HG03442 (cell line): Measurements from ENCODE around the gene ESAM.

ENCODE experiments used
- ATAC-seq: cut with Tn5 transposase; IDR thresholded peaks from one replicate; pipeline ENCODE4 v1.9.1; 2021; ENCODE audit warnings: mild to moderate bottlenecking, moderate library complexity; ENCODE audit not compliant: unreplicated experiment

Gene ESAM

GRCh38 chr11:124737638-124738305 is 24.3 kb downstream of the ESAM start:
- no peak for ATAC-seq

DNA sequence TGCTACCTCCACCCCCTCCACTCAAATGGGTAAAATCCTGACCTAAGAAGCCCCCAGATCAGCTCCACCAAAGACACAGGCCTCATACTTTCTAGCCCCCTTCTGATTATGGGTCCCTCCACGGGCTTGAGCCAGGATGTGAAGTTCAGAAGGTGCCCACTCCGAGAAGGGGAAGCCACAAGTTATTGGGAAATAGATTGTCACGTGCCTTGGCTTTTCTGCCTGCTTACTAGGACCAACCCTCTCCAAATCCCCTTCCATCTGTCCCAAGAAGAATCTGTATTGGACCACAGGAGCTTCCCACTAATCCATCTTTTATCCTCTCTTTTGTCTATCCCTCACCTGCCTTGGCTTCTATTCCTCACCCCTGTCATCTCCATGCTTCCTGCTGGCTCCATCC is 25.4 kb downstream of the ESAM start:
- no peak for ATAC-seq

DNA sequence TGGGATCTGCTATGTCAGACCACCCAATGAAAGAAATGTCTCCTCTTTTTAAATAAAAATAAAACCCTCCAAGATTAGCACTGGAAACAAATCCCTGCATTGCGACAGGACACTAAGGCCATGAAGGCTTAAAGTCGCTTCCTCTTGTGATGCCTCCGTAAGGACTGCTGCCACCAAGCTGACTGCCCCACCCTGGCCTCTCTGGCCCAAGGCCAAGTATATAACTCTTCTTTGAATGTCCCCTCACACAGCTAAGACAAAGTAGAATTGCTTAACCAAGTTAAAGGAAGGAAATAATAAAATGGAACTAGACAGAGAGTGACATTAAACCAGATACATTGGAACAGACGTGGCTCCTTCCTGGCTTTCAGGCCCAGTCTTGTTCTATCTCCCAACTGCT is 29.9 kb downstream of the ESAM start:
- ATAC-seq, result no peak

DNA sequence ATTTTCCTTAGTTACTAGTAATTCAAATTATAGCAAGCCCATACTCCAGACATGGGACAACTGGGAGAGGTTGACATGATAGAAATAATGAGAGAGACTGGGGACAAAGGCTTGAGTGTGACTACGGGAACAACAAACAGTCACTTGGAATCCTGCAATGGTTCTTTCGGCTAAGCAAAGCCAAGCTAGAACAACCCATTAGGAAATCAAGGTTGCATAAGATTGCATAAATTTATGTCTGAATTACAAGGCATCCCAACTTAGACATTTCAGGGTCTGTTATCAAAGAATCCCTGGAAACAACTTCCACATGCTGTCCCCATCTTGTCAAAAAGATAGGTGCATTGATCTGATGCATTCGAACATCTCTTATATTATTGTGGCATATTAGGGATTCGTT is 32.5 kb downstream of the ESAM start:
- ATAC-seq, result no peak

DNA sequence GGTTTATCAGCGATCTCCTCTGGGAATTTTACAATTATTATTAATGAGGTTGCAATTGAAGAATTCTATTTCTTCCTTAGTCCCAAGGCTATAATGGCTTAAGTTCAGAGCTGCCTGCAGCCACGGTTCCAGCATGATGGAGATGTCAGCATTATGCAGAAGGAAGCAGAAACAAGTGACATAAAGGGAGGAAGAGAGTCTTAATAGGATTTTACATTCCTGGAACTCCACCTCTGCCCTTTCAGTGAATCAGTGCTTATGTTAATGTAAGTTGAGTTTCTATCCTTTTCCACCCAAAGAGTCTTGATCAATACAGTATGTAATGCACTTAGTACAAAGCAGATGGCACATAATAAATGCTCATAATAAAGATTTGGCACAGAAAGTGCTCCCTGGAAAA is 34.0 kb downstream of the ESAM start:
- no peak for ATAC-seq

GRCh38 chr11:124727474-124727873 is 34.6 kb downstream of the ESAM start:
- ATAC-seq, result no peak

GRCh38 chr11:124725719-124726105 is 36.4 kb downstream of the ESAM start:
- ATAC-seq, result peak; percentile 20

GRCh38 chr11:124724979-124725718 is 36.9 kb downstream of the ESAM start:
- ATAC-seq, result peak; percentile 70

GRCh38 chr11:124722176-124722575 is 39.9 kb downstream of the ESAM start:
- no peak for ATAC-seq

- ATAC-seq, result no peak
Measured at GRCh38 chr11:124719534-124719933, 42.6 kb downstream of the ESAM start.

GRCh38 chr11:124718801-124719200 is 43.3 kb downstream of the ESAM start:
- no peak for ATAC-seq

DNA sequence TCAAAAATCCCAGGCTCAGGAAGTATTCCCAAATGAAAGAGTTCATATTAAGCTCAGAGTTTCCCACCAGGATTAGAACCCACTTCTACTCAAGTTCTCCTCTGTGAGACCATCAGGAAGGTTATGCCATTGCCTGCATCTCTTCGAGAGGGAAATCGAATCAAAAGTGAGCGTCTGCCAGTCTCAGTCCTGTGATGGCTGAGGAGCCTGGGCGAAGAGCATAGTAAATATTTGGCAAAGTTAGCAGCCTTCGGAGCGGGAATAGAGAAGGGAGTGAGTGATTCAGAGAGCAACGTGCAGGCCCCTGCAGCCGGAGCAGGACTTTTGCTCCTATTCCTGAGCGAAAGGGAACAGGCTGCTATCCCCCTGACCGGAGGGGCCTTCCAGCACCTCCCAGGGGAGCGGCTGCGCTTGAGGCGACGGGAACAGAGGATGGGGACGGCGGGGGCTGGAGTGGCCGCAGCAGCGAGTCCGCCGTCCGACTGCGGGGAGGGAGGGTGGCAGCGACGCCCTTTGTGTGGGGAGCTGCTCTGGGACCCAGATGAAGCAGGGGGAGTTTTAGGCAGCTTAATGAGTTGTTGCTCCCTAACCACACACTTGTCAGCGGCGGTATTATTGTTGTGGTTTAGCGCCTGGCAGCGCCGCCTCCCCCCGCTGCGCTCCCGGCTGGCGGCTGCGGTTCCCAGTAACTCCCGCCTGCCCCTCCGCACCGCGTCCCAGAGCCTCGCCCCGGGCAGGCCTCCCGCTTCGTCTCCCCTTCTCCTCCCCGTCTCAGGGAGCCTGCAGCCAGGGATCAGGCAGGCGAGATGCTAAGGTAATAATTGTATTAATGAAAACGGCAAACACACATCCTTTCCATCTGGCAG is 44.1 kb downstream of the ESAM start:
- no peak for ATAC-seq

- ATAC-seq, result peak; percentile 81
Measured at GRCh38 chr11:124717421-124717785, 44.7 kb downstream of the ESAM start.

GRCh38 chr11:124716591-124716990 is 45.5 kb downstream of the ESAM start:
- ATAC-seq, result no peak

GRCh38 chr11:124712392-124712791 is 49.7 kb downstream of the ESAM start:
- ATAC-seq, result no peak

- no peak for ATAC-seq
Measured at GRCh38 chr11:124707829-124708228, 54.3 kb downstream of the ESAM start.
